Neural progenitor cell (in vitro differentiated cells): ENCODE data around the gene SLMAP. TPM values are rescaled to one million over a fixed set of nuclear protein-coding genes. Genes with fewer than 3 reads are reported as not detected.
A peak's percentile ranks its signal among the peaks of the same experiment; 100 is the strongest.

Source experiments
- DNase-seq: peaks from one replicate; pipeline ENCODE4 v3.0.0-alpha.2; 2016; ENCODE audit warnings: low spot score
- H2AFZ ChIP-seq: fragments of 200-600 bp; sonication (generic); replicated peaks from 2 replicates; pipeline ENCODE4 v1.6.1; 2016; ENCODE audit warnings: antibody characterized with exemption
- H3F3A ChIP-seq: fragments of 200-600 bp; sonication (generic); 2 replicates; pipeline ENCODE4 v1.6.1; 2016; ENCODE audit warnings: antibody characterized with exemption, low read depth
- H3K27ac ChIP-seq: fragments of 200-600 bp; sonication (generic); 2 replicates; pipeline ENCODE4 v1.5.1; 2016; ENCODE audit warnings: mild to moderate bottlenecking
- H3K27me3 ChIP-seq: fragments of 200-600 bp; sonication (generic); 2 replicates; pipeline ENCODE4 v1.6.1; 2016; ENCODE audit warnings: mild to moderate bottlenecking, moderate library complexity
- H3K36me3 ChIP-seq: fragments of 200-600 bp; sonication (generic); 2 replicates; pipeline ENCODE4 v1.5.1; 2016
- H3K4me1 ChIP-seq: fragments of 200-600 bp; sonication (generic); 2 replicates; pipeline ENCODE4 v1.6.1; 2016; ENCODE audit warnings: mixed run types
- H3K4me2 ChIP-seq: fragments of 200-600 bp; sonication (generic); 2 replicates; pipeline ENCODE4 v1.6.1; 2016
- H3K4me3 ChIP-seq: fragments of 200-600 bp; sonication (generic); 2 replicates; pipeline ENCODE4 v1.5.1; 2016
- H3K79me2 ChIP-seq: fragments of 200-600 bp; sonication (generic); 2 replicates; pipeline ENCODE4 v1.6.1; 2016; ENCODE audit warnings: low read depth
- H3K9ac ChIP-seq: fragments of 200-600 bp; sonication (generic); 2 replicates; pipeline ENCODE4 v1.6.1; 2016
- H3K9me3 ChIP-seq: fragments of 200-600 bp; sonication (generic); 2 replicates; pipeline ENCODE4 v1.5.1; 2016; ENCODE audit warnings: low read depth
- H4K20me1 ChIP-seq: fragments of 200-600 bp; sonication (generic); 2 replicates; pipeline ENCODE4 v1.6.1; 2016; ENCODE audit warnings: low read depth
- H3K27ac Mint-ChIP-seq: 3 replicates; pipeline ENCODE4 v1.8.0; 2021; ENCODE audit warnings: mixed read lengths
- H3K27me3 Mint-ChIP-seq: 2 replicates; pipeline ENCODE4 v1.8.0; 2022; ENCODE audit warnings: low read depth, mild to moderate bottlenecking, inconsistent platforms, moderate library complexity, mixed read lengths; ENCODE audit not compliant: insufficient read depth
- H3K36me3 Mint-ChIP-seq: 3 replicates; pipeline ENCODE4 v1.8.0; 2021; ENCODE audit warnings: mixed read lengths
- H3K4me1 Mint-ChIP-seq: 3 replicates; pipeline ENCODE4 v1.8.0; 2021; ENCODE audit warnings: mixed read lengths
- H3K4me3 Mint-ChIP-seq: 3 replicates; pipeline ENCODE4 v1.8.0; 2021; ENCODE audit warnings: mild to moderate bottlenecking, moderate library complexity, mixed read lengths
- H3K9me3 Mint-ChIP-seq: 3 replicates; pipeline ENCODE4 v1.8.0; 2020; ENCODE audit warnings: mixed read lengths
- EZH2 ChIP-seq: fragments of 200-600 bp; sonication (generic); IDR thresholded peaks from 2 replicates; pipeline ENCODE4 v1.6.1; 2017; ENCODE audit warnings: antibody characterized with exemption, mild to moderate bottlenecking, moderate library complexity
- EZH2phosphoT487 ChIP-seq: fragments of 200-600 bp; sonication (generic); IDR thresholded peaks from 2 replicates; pipeline ENCODE4 v1.6.1; 2017; ENCODE audit warnings: antibody characterized with exemption
- total RNA-seq: library from RNA; depleted of rRNA; stranded (reverse); fragments of >200 nt; gene quantifications from 2 replicates; pipeline ENCODE4 v1.2.3, GENCODE V29; 2015; ENCODE audit warnings: low replicate concordance
- TF ChIP-seq, protein P1 (sequence below): fragments of 200-600 bp; sonication (generic); IDR thresholded peaks from 2 replicates; pipeline ENCODE4 v1.5.1; 2017; ENCODE audit warnings: antibody characterized with exemption, mild to moderate bottlenecking

The SLMAP gene
- total RNA-seq, 1 donor from 2014 or later = 59.4 TPM

- Histone ChIP-seq H3K36me3 (no peaks in the 10 kb centered on the region), H3K4me3 (no peak overlapping the region), H3K27me3 (no peaks in the 10 kb centered on the region), H4K20me1 (no peaks in the 10 kb centered on the region), H3K27ac (no peak overlapping the region), H3K9ac (no peak overlapping the region), H3K79me2 (no peaks in the 10 kb centered on the region), H3F3A (peaks cover 10% of the 10 kb centered on the region), H3K4me2 (peak overlapping the region; percentile 40), H2AFZ (no peak overlapping the region), H3K4me1 (peaks cover 21% of the 10 kb centered on the region), H3K9me3 (no peaks in the 10 kb centered on the region)
- H3K36me3 Mint-ChIP-seq = no peaks in the 10 kb centered on the region
- H3K27ac Mint-ChIP-seq = peak overlapping the region; percentile 90
- no peak for DNase-seq
- H3K27me3 Mint-ChIP-seq = peaks cover 3% of the 10 kb centered on the region
- no peaks in the 10 kb centered on the region for H3K9me3 Mint-ChIP-seq
- H3K4me3 Mint-ChIP-seq = no peak overlapping the region
- TF ChIP-seq, protein P1, sequence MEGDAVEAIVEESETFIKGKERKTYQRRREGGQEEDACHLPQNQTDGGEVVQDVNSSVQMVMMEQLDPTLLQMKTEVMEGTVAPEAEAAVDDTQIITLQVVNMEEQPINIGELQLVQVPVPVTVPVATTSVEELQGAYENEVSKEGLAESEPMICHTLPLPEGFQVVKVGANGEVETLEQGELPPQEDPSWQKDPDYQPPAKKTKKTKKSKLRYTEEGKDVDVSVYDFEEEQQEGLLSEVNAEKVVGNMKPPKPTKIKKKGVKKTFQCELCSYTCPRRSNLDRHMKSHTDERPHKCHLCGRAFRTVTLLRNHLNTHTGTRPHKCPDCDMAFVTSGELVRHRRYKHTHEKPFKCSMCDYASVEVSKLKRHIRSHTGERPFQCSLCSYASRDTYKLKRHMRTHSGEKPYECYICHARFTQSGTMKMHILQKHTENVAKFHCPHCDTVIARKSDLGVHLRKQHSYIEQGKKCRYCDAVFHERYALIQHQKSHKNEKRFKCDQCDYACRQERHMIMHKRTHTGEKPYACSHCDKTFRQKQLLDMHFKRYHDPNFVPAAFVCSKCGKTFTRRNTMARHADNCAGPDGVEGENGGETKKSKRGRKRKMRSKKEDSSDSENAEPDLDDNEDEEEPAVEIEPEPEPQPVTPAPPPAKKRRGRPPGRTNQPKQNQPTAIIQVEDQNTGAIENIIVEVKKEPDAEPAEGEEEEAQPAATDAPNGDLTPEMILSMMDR = no peak
- TF ChIP-seq EZH2 (no peak), EZH2phosphoT487 (no peak)
- peaks cover 59% of the 10 kb centered on the region for H3K4me1 Mint-ChIP-seq
These were observed 192.7 kb downstream of the SLMAP start for GRCh38 chr3:57948781-57949242.

DNA sequence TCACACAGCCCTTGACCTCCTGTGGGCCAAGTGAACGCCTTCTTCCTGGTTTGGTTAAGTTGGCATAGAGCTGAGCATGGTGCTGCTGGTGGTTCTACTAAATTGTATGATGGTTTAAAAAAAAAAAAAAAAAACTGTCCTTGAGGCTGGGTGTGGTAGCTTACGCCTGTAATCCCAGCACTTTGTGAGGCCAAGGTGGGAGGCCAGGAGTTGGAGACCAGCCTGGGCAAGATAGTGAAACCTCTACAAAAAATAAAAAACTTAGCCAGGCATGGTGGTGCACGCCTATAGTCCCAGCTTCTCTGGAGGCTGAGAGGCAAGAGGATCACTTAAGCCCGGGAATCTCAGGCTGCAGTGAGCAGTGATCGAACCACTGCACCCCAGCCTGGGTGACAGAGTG, 193.2 kb downstream of the SLMAP start:
- Mint-ChIP-seq H3K36me3 (no peaks in the 10 kb centered on the region), H3K4me3 (no peak overlapping the region), H3K27me3 (peaks cover 3% of the 10 kb centered on the region), H3K27ac (peak overlapping the region; percentile 90), H3K4me1 (peaks cover 55% of the 10 kb centered on the region), H3K9me3 (no peaks in the 10 kb centered on the region)
- no peaks in the 10 kb centered on the region for H4K20me1 ChIP-seq
- no peaks in the 10 kb centered on the region for H3K9me3 ChIP-seq
- no peak overlapping the region for H3K4me2 ChIP-seq
- TF ChIP-seq, protein P1 = no peak
- TF ChIP-seq EZH2 = no peak
- H3K36me3 ChIP-seq = no peaks in the 10 kb centered on the region
- H3K4me3 ChIP-seq = no peak overlapping the region
- no peak for DNase-seq
- no peaks in the 10 kb centered on the region for H3K79me2 ChIP-seq
- no peak overlapping the region for H2AFZ ChIP-seq
- H3K27ac ChIP-seq = no peak overlapping the region
- no peak overlapping the region for H3K9ac ChIP-seq
- H3K27me3 ChIP-seq = no peaks in the 10 kb centered on the region
- peaks cover 21% of the 10 kb centered on the region for H3K4me1 ChIP-seq
- peaks cover 10% of the 10 kb centered on the region for H3F3A ChIP-seq

DNA sequence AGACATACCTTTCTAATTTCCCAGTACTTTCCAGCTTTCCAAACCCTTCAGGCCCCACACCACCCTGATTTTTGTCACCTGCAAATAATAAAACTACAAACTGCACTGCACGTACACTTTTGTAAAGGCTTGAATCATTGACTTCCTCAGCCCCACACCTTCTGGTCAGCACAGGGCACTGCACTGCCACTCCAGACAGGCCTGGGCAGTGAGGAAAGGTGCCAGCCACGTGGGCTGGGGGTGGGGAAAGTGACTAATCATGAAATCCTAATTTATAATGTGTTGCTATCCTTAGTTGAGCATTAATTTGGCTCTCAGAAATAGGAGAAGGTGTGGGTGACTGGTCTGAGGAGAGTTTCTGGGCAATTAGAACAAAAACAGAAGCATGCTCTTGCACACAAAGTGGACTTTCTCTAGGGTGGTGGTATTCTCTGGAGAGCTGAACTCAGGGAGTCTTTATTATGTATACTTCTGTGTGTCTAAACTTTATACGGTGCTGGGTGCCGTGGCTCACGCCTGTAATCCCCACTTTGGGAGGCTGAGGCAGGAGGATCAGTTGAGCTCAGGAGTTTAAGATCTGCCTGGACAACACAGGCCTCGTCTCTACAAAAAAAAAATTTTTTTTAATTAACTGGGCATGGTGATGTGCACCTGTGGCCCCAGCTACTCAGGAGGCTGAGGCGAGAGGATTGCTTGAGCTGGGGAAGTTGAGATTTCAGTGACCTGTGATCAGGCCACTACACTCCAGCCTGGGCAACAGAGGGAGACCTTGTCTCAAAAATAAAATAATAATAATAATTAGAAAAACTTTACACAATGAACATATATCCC, 193.9 kb downstream of the SLMAP start:
- Mint-ChIP-seq H3K27me3 (peaks cover 2% of the 10 kb centered on the region), H3K4me3 (no peak overlapping the region)
- no peak overlapping the region for H2AFZ ChIP-seq

More for the DNA sequence above, 193.9 kb downstream of the SLMAP start:
- Histone ChIP-seq H3K27ac (no peak overlapping the region), H3K4me3 (no peak overlapping the region), H3K4me2 (no peak overlapping the region), H4K20me1 (no peaks in the 10 kb centered on the region), H3K79me2 (no peaks in the 10 kb centered on the region), H3K36me3 (no peaks in the 10 kb centered on the region), H3K9me3 (no peaks in the 10 kb centered on the region), H3K27me3 (no peaks in the 10 kb centered on the region), H3K4me1 (peaks cover 21% of the 10 kb centered on the region), H3K9ac (no peak overlapping the region), H3F3A (peaks cover 10% of the 10 kb centered on the region)
- no peak for DNase-seq
- Mint-ChIP-seq H3K4me1 (peaks cover 49% of the 10 kb centered on the region), H3K9me3 (no peaks in the 10 kb centered on the region), H3K36me3 (no peaks in the 10 kb centered on the region), H3K27ac (peak overlapping the region; percentile 84)
- TF ChIP-seq, protein P1 = peak; percentile 3
- no peak for TF ChIP-seq EZH2
